HEK293T (cell line): ENCODE measurements around the gene DGKQ.

Source experiments
- CTCF ChIA-PET: fragments of 350-600 bp; formaldehyde crosslinking; extraction: SDS; loops from one replicate; lab custom pipeline; 2021; ENCODE audit warnings: antibody characterized with exemption, inconsistent platforms; lab: Yijun Ruan, JAX
- POLR2A ChIA-PET: fragments of 350-600 bp; formaldehyde crosslinking; extraction: SDS; loops from one replicate; lab custom pipeline; 2020; ENCODE audit warnings: antibody characterized with exemption, inconsistent platforms; lab: Yijun Ruan, JAX
- DNase-seq: peaks from one replicate; pipeline ENCODE4 v3.0.0; 2012; ENCODE audit warnings: mixed read lengths; ENCODE audit errors: extremely low spot score
- ARNT ChIP-seq: fragments of 450-650 bp; IDR thresholded peaks from 2 replicates; pipeline ENCODE4 v1.6.1; 2017; ENCODE audit warnings: mild to moderate bottlenecking
- BHLHE40 ChIP-seq: fragments of 450-650 bp; IDR thresholded peaks from 2 replicates; pipeline ENCODE4 v1.6.1; 2016; ENCODE audit warnings: mild to moderate bottlenecking, moderate library complexity, borderline replicate concordance
- CTBP1 ChIP-seq: fragments of 450-650 bp; IDR thresholded peaks from 2 replicates; pipeline ENCODE4 v1.6.1; 2016; ENCODE audit warnings: borderline replicate concordance
- ELF4 ChIP-seq: fragments of 450-650 bp; IDR thresholded peaks from 2 replicates; pipeline ENCODE4 v1.6.1; 2017; ENCODE audit warnings: antibody characterized with exemption
- FOXA1 ChIP-seq: fragments of 450-650 bp; IDR thresholded peaks from 2 replicates; pipeline ENCODE4 v1.6.1; 2016; ENCODE audit warnings: mild to moderate bottlenecking
- FOXK2 ChIP-seq: fragments of 450-650 bp; IDR thresholded peaks from 2 replicates; pipeline ENCODE4 v1.6.1; 2016; ENCODE audit warnings: mild to moderate bottlenecking
- FOXM1 ChIP-seq: fragments of 450-650 bp; IDR thresholded peaks from 2 replicates; pipeline ENCODE4 v1.6.1; 2017; ENCODE audit warnings: mild to moderate bottlenecking, borderline replicate concordance
- HDGF ChIP-seq: fragments of 450-650 bp; IDR thresholded peaks from 2 replicates; pipeline ENCODE4 v1.6.1; 2017; ENCODE audit warnings: antibody characterized with exemption, borderline replicate concordance
- L3MBTL2 ChIP-seq: fragments of 450-650 bp; conservative IDR thresholded peaks from 2 replicates; pipeline ENCODE4 v1.6.1; 2016; ENCODE audit warnings: mild to moderate bottlenecking
- LEF1 ChIP-seq: fragments of 450-650 bp; IDR thresholded peaks from 2 replicates; pipeline ENCODE4 v1.6.1; 2017; ENCODE audit warnings: mild to moderate bottlenecking, borderline replicate concordance
- NFRKB ChIP-seq: fragments of 450-650 bp; IDR thresholded peaks from 2 replicates; pipeline ENCODE4 v1.6.1; 2016; ENCODE audit warnings: mild to moderate bottlenecking, moderate library complexity
- PKNOX1 ChIP-seq: fragments of 450-650 bp; IDR thresholded peaks from 2 replicates; pipeline ENCODE4 v1.6.1; 2016
- SP1 ChIP-seq: fragments of 450-650 bp; IDR thresholded peaks from 2 replicates; pipeline ENCODE4 v1.6.1; 2017
- SUZ12 ChIP-seq: fragments of 450-650 bp; IDR thresholded peaks from 2 replicates; pipeline ENCODE4 v1.6.1; 2016; ENCODE audit warnings: mild to moderate bottlenecking
- TARDBP ChIP-seq: fragments of 450-650 bp; IDR thresholded peaks from 2 replicates; pipeline ENCODE4 v1.6.1; 2016
- ZNF384 ChIP-seq: fragments of 450-650 bp; IDR thresholded peaks from 2 replicates; pipeline ENCODE4 v1.6.1; 2016

DGKQ gene

GRCh38 chr4:951594-952468 lies 21.5 kb downstream of the DGKQ start:
- POLR2A ChIA-PET = no interaction called here

GRCh38 chr4:951186-951585 lies 22.2 kb downstream of the DGKQ start:
- no peak for DNase-seq
- ChIA-PET CTCF (no interaction called here), POLR2A (no interaction called here)
- no peak for TF ChIP-seq FOXA1
- no peak for TF ChIP-seq L3MBTL2
- no peak for TF ChIP-seq BHLHE40
- no peak for TF ChIP-seq ZNF384
- TF ChIP-seq ARNT = no peak
- TF ChIP-seq SUZ12 = no peak
- TF ChIP-seq HDGF = no peak
- no peak for TF ChIP-seq FOXM1
- no peak for TF ChIP-seq TARDBP

More at GRCh38 chr4:951594-952468, 21.5 kb downstream of the DGKQ start:
- TF ChIP-seq NFRKB (no peak), CTBP1 (no peak), HDGF (no peak), PKNOX1 (no peak), ZNF384 (no peak), ELF4 (no peak), ARNT (no peak), FOXM1 (no peak), FOXA1 (no peak), BHLHE40 (no peak), L3MBTL2 (no peak), TARDBP (no peak), LEF1 (no peak)
- DNase-seq = no peak
- CTCF ChIA-PET = no interaction called here

- DNase-seq = no peak
Measured at GRCh38 chr4:950136-951020, 23.0 kb downstream of the DGKQ start.

GRCh38 chr4:949656-950055 lies 23.7 kb downstream of the DGKQ start:
- CTCF ChIA-PET = no interaction called here
- DNase-seq = no peak
- POLR2A ChIA-PET = no interaction called here
- no peak for TF ChIP-seq FOXM1
- TF ChIP-seq L3MBTL2 = no peak
- no peak for TF ChIP-seq BHLHE40
- no peak for TF ChIP-seq FOXK2
- TF ChIP-seq NFRKB = no peak
- TF ChIP-seq FOXA1 = no peak
- no peak for TF ChIP-seq SP1
- TF ChIP-seq SUZ12 = no peak
- no peak for TF ChIP-seq CTBP1
- no peak for TF ChIP-seq TARDBP
- no peak for TF ChIP-seq LEF1
- no peak for TF ChIP-seq ELF4
- TF ChIP-seq ZNF384 = no peak
- no peak for TF ChIP-seq ARNT
- no peak for TF ChIP-seq HDGF
- no peak for TF ChIP-seq PKNOX1

More at GRCh38 chr4:950136-951020, 23.0 kb downstream of the DGKQ start:
- ChIA-PET CTCF (no interaction called here), POLR2A (no interaction called here)
- no peak for TF ChIP-seq SUZ12
- TF ChIP-seq FOXK2 = no peak
- no peak for TF ChIP-seq CTBP1
- TF ChIP-seq LEF1 = no peak
- TF ChIP-seq FOXM1 = no peak
- no peak for TF ChIP-seq ARNT
- TF ChIP-seq ELF4 = no peak
- no peak for TF ChIP-seq ZNF384
- TF ChIP-seq L3MBTL2 = no peak
- TF ChIP-seq HDGF = no peak
- no peak for TF ChIP-seq NFRKB
- TF ChIP-seq BHLHE40 = no peak
- TF ChIP-seq FOXA1 = no peak

- ChIA-PET CTCF (no interaction called here), POLR2A (interaction anchor here (1.1 to 1.8 kb wide), 3 partner anchors 13 to 17 kb away, joined by 4 to 12 read pairs (median 4); partner anchors contain the start of genes GAK and TMEM175)
- TF ChIP-seq BHLHE40 = no peak
- TF ChIP-seq SP1 = no peak
- no peak for TF ChIP-seq FOXK2
- no peak for TF ChIP-seq HDGF
- TF ChIP-seq TARDBP = no peak
- no peak for TF ChIP-seq FOXA1
- TF ChIP-seq FOXM1 = no peak
- TF ChIP-seq L3MBTL2 = no peak
- no peak for TF ChIP-seq PKNOX1
- no peak for TF ChIP-seq LEF1
- TF ChIP-seq SUZ12 = no peak
- TF ChIP-seq CTBP1 = no peak
- no peak for TF ChIP-seq NFRKB
- TF ChIP-seq ZNF384 = no peak
- no peak for TF ChIP-seq ELF4
- TF ChIP-seq ARNT = no peak
- no peak for DNase-seq
Measured at GRCh38 chr4:948936-949300, 24.5 kb downstream of the DGKQ start.
